Prostate gland (tissue), 2 donors: Measurements from ENCODE around the gene LIN28A.
"Not testable (repeated sequence)": the region's sequence is repeated elsewhere in the genome, so short reads cannot be mapped to it uniquely, and the experiment has no call there.

Experiments used
- POLR2A ChIP-seq: fragments of 450-650 bp; IDR thresholded peaks from one replicate; pipeline ENCODE4 v1.6.1; 2016; ENCODE audit warnings: antibody characterized with exemption, mild to moderate bottlenecking
- POLR2AphosphoS5 ChIP-seq: sonication (generic); formaldehyde crosslinking; IDR thresholded peaks from one replicate; pipeline ENCODE4 v1.6.1; 2017; ENCODE audit warnings: antibody characterized with exemption
- TF ChIP-seq, protein P1 (sequence below), 4 experiments: fragments of 200-600 bp in 2 of 4; fragments of 450-650 bp in 2 of 4; sonication (generic) in 2 of 4; IDR thresholded peaks; 1 replicate in 3 of 4; 2 replicates in 1 of 4; pipeline ENCODE4 v1.5.1; 2016 to 2019; ENCODE audit warnings: antibody characterized with exemption in 4 of 4, mild to moderate bottlenecking in 2 of 4, moderate library complexity in 2 of 4

DNA sequence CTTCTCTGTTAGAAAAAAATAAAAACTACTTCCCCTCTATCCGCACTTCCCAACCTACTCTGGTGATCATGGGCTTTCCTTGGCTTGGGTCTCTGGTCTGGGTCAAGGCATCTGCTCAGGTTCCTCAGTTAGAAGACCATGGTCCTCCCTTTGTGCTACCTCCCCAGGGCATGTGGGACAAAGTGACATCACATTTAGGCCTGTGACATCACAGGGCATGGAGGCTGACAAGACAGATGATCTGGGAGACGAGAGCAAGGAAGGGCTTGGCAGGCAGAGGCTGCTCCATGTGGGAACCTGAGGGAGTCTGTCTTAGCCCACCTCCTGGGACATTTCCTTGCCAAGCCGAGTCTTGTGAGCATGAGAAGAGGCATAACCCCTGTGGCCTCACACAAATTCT is 38.0 kb upstream of the LIN28A start, which contains the start of gene ZNF683:
- TF ChIP-seq, protein P1, sequence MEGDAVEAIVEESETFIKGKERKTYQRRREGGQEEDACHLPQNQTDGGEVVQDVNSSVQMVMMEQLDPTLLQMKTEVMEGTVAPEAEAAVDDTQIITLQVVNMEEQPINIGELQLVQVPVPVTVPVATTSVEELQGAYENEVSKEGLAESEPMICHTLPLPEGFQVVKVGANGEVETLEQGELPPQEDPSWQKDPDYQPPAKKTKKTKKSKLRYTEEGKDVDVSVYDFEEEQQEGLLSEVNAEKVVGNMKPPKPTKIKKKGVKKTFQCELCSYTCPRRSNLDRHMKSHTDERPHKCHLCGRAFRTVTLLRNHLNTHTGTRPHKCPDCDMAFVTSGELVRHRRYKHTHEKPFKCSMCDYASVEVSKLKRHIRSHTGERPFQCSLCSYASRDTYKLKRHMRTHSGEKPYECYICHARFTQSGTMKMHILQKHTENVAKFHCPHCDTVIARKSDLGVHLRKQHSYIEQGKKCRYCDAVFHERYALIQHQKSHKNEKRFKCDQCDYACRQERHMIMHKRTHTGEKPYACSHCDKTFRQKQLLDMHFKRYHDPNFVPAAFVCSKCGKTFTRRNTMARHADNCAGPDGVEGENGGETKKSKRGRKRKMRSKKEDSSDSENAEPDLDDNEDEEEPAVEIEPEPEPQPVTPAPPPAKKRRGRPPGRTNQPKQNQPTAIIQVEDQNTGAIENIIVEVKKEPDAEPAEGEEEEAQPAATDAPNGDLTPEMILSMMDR (IDR thresholded peaks at IDR 0.05): not testable (repeated sequence)
- not testable (repeated sequence) for TF ChIP-seq POLR2A, POLR2AphosphoS5
